ENCODE data around the gene MARCO.

DNA sequence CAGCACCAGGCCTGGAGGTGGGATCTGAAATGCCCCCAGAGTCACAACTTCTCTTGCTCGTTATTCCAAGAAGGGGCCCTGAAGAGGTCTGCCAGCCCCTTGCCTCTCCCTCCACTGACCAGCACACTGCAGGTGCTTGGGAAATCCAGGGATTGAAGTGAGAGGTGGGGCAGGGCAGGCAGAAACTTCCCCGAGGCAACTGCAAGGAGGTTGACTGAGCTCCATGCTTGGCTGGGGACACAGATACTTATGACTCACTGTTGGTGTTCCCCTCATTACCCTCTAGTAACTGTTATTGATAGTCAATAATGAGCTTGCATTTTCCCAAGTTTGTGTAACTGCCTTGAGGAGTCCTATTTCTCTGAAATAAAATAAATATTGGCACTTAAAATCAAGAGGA, 47.5 kb downstream of the MARCO start:
- TF ChIP-seq, protein P1, sequence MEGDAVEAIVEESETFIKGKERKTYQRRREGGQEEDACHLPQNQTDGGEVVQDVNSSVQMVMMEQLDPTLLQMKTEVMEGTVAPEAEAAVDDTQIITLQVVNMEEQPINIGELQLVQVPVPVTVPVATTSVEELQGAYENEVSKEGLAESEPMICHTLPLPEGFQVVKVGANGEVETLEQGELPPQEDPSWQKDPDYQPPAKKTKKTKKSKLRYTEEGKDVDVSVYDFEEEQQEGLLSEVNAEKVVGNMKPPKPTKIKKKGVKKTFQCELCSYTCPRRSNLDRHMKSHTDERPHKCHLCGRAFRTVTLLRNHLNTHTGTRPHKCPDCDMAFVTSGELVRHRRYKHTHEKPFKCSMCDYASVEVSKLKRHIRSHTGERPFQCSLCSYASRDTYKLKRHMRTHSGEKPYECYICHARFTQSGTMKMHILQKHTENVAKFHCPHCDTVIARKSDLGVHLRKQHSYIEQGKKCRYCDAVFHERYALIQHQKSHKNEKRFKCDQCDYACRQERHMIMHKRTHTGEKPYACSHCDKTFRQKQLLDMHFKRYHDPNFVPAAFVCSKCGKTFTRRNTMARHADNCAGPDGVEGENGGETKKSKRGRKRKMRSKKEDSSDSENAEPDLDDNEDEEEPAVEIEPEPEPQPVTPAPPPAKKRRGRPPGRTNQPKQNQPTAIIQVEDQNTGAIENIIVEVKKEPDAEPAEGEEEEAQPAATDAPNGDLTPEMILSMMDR (conservative IDR thresholded peaks at IDR 0.05; ENCODE audit: low read depth in 2 of 2) = no peak
- TF ChIP-seq EZH2phosphoT487 (IDR thresholded peaks at IDR 0.05; ENCODE audit: unreplicated experiment) (no peak), POLR2AphosphoS5 (IDR thresholded peaks at IDR 0.05; ENCODE audit: low read depth) (no peak)
